Aorta (tissue), 5 donors: Measurements from ENCODE around the gene CTAGE1. TPM values are rescaled to one million over a fixed set of nuclear protein-coding genes. Genes with fewer than 3 reads are reported as not detected.
"Not testable (repeated sequence)": the region's sequence is repeated elsewhere in the genome, so short reads cannot be mapped to it uniquely, and the experiment has no call there.

Experiments used
- ATAC-seq: fragments of 200-7000 bp; cut with Tn5 transposase; one replicate; pipeline ENCODE4 v1.9.1; 2022; ENCODE audit warnings: moderate library complexity; ENCODE audit not compliant: low FRiP score
- DNase-seq, 2 donors: peaks; one replicate each; pipeline ENCODE4 v3.0.0-alpha.2; 2020
- H3K27ac ChIP-seq, 2 donors: one replicate each; pipeline ENCODE4 v1.5.1; 2013; ENCODE audit warnings: low read length in 2 of 2, mild to moderate bottlenecking in 2 of 2, moderate library complexity in 2 of 2, control low read depth in 1 of 2, inconsistent platforms in 1 of 2, low read depth in 1 of 2
- H3K27me3 ChIP-seq, 2 donors: one replicate each; pipeline ENCODE4 v1.6.1; 2013; ENCODE audit warnings: control low read depth in 1 of 2, low read length in 1 of 2, mild to moderate bottlenecking in 1 of 2, moderate library complexity in 1 of 2; ENCODE audit not compliant: insufficient read depth in 2 of 2, control insufficient read depth in 1 of 2
- H3K36me3 ChIP-seq, 2 donors: one replicate each; pipeline ENCODE4 v1.6.1; 2013; ENCODE audit warnings: control low read depth in 1 of 2, low read length in 1 of 2, mild to moderate bottlenecking in 1 of 2; ENCODE audit not compliant: insufficient read depth in 2 of 2, control insufficient read depth in 1 of 2
- H3K4me1 ChIP-seq, 2 donors: one replicate each; pipeline ENCODE4 v1.6.1; 2013; ENCODE audit warnings: low read length in 2 of 2, control low read depth in 1 of 2, mild to moderate bottlenecking in 1 of 2, moderate library complexity in 1 of 2; ENCODE audit not compliant: insufficient read depth in 2 of 2, control insufficient read depth in 1 of 2
- H3K4me3 ChIP-seq, 2 donors: one replicate each; pipeline ENCODE4 v1.5.1; 2013; ENCODE audit warnings: low read length in 2 of 2, control low read depth in 1 of 2, mild to moderate bottlenecking in 1 of 2
- H3K9me3 ChIP-seq: one replicate; pipeline ENCODE4 v1.6.1; 2013; ENCODE audit warnings: mild to moderate bottlenecking, low read length; ENCODE audit not compliant: control insufficient read depth
- WGBS, 2 donors: extraction: QIAGEN DNeasy Blood & Tissue Kit; methylation state at CpG; one replicate each; pipeline ENCODE4 v1.1.7; 2013; 5-methylcytosine and 5-hydroxymethylcytosine counted together
- intact Hi-C, 2 donors: fragments of 100-400 bp; cut with DNase I; formaldehyde crosslinking; loops; one replicate each; pipeline versions ENCODE4 v1.14.2 to v1.15.0; 2022
- polyA plus RNA-seq, 2 donors: library from polyadenylated mRNA; stranded (reverse); fragments of 200-250 nt; gene quantifications; one replicate each; pipeline ENCODE4 v1.2.3, GENCODE V29; 2013
- total RNA-seq, 2 donors: library from RNA; stranded (reverse); fragmentation: NEBNext Ultra II Directional; extraction: Animal tissue kit (Norgen Biotek cat#: 25700); gene quantifications; one replicate each; pipeline ENCODE4 v1.2.1, GENCODE V29; 2021
- donor health status: healthy with polysubstance abuse.
- donor health status: Bipolar disorder and iron deficiency.
- donor health status: DM: no; HTN: no; CAD: no.
- donor health status: DM: no; HTN: no; CAD: no.
- donor health status: DM: yes; HTN: yes; CAD: no.

CTAGE1 gene
- total and polyA plus RNA-seq, 4 donors = not detected

- intact Hi-C loops = no loop called here
- H3K4me1 ChIP-seq = no peaks in the 10 kb centered on the region
- H3K36me3 ChIP-seq = no peaks in the 10 kb centered on the region
- WGBS, 2 donors = 89 to 93% methylated on average over 3 of the region's 3 CpGs
- H3K9me3 ChIP-seq = no peaks in the 10 kb centered on the region
- ATAC-seq = no peak
- no peak overlapping the region for H3K27ac ChIP-seq
- no peak overlapping the region for H3K4me3 ChIP-seq
- no peaks in the 10 kb centered on the region for H3K27me3 ChIP-seq
- DNase-seq = no peak
These were observed 37.9 kb upstream of the CTAGE1 start for GRCh38 chr18:22455425-22456115.

- DNase-seq (no peak), ATAC-seq (peak; percentile 30)
- intact Hi-C loops = no loop called here
- no peaks in the 10 kb centered on the region for H3K36me3 ChIP-seq
- WGBS, 2 donors = 95 to 96% methylated on average over 5 of the region's 5 CpGs
- no peaks in the 10 kb centered on the region for H3K9me3 ChIP-seq
- H3K4me3 ChIP-seq = no peak overlapping the region
- no peaks in the 10 kb centered on the region for H3K4me1 ChIP-seq
- H3K27me3 ChIP-seq = no peaks in the 10 kb centered on the region
- H3K27ac ChIP-seq = no peak overlapping the region
These were observed 35.6 kb upstream of the CTAGE1 start for GRCh38 chr18:22453315-22453714.

GRCh38 chr18:22452226-22452668, 34.5 kb upstream of the CTAGE1 start:
- 50 to 52% methylated on average over 8 of the region's 8 CpGs for WGBS, 2 donors
- intact Hi-C loops = no loop called here
- DNase-seq (no peak), ATAC-seq (no peak)
- Histone ChIP-seq H3K4me3 (no peak overlapping the region), H3K27me3 (no peaks in the 10 kb centered on the region), H3K4me1 (no peaks in the 10 kb centered on the region), H3K27ac (peak overlapping the region in 1 of 2 donors; percentile 66), H3K9me3 (no peaks in the 10 kb centered on the region), H3K36me3 (no peaks in the 10 kb centered on the region)

- Histone ChIP-seq H3K4me3 (no peak overlapping the region), H3K4me1 (no peaks in the 10 kb centered on the region), H3K9me3 (no peaks in the 10 kb centered on the region), H3K27me3 (no peaks in the 10 kb centered on the region), H3K36me3 (no peaks in the 10 kb centered on the region), H3K27ac (no peak overlapping the region)
- DNase-seq (no peak), ATAC-seq (no peak)
- intact Hi-C loops = no loop called here
- 46 to 50% methylated on average over 7 of the region's 7 CpGs for WGBS, 2 donors
These were observed 34.1 kb upstream of the CTAGE1 start for GRCh38 chr18:22451796-22452195.

GRCh38 chr18:22450766-22451165, 33.1 kb upstream of the CTAGE1 start:
- H3K4me3 ChIP-seq, DNase-seq, H3K27ac ChIP-seq, H3K36me3 ChIP-seq, H3K9me3 ChIP-seq, ATAC-seq, H3K4me1 ChIP-seq, H3K27me3 ChIP-seq, intact Hi-C loops: not testable (repeated sequence)
- 96% methylated on average over 3 of the region's 3 CpGs for WGBS, 2 donors

GRCh38 chr18:22450318-22450717, 32.6 kb upstream of the CTAGE1 start:
- intact Hi-C loops, H3K9me3 ChIP-seq, H3K36me3 ChIP-seq, H3K4me1 ChIP-seq, DNase-seq, H3K4me3 ChIP-seq, H3K27me3 ChIP-seq, H3K27ac ChIP-seq, ATAC-seq: not testable (repeated sequence)
- WGBS, 2 donors = 61 to 79% methylated on average over 1 of the region's 1 CpG

- DNase-seq, ATAC-seq, H3K36me3 ChIP-seq, intact Hi-C loops, H3K27me3 ChIP-seq, H3K27ac ChIP-seq, H3K4me3 ChIP-seq, H3K4me1 ChIP-seq, H3K9me3 ChIP-seq: not testable (repeated sequence)
These were observed 32.0 kb upstream of the CTAGE1 start for GRCh38 chr18:22449753-22450152.

GRCh38 chr18:22448238-22448637, 30.5 kb upstream of the CTAGE1 start:
- intact Hi-C loops = no loop called here
- H3K27me3 ChIP-seq = no peaks in the 10 kb centered on the region
- ATAC-seq = no peak
- H3K27ac ChIP-seq = no peak overlapping the region
- no peaks in the 10 kb centered on the region for H3K36me3 ChIP-seq
- DNase-seq = no peak
- H3K9me3 ChIP-seq = no peaks in the 10 kb centered on the region
- no peak overlapping the region for H3K4me3 ChIP-seq
- H3K4me1 ChIP-seq = no peaks in the 10 kb centered on the region

GRCh38 chr18:22447792-22448191, 30.1 kb upstream of the CTAGE1 start:
- Histone ChIP-seq H3K27ac (no peak overlapping the region), H3K36me3 (no peaks in the 10 kb centered on the region), H3K4me1 (no peaks in the 10 kb centered on the region), H3K9me3 (no peaks in the 10 kb centered on the region), H3K4me3 (no peak overlapping the region), H3K27me3 (no peaks in the 10 kb centered on the region)
- WGBS, 2 donors = 41 to 58% methylated on average over 4 of the region's 4 CpGs
- ATAC-seq (no peak), DNase-seq (no peak)
- intact Hi-C loops = no loop called here
